GM21576 (cell line): ENCODE results near the gene CYSRT1.

Experiments
- ATAC-seq: cut with Tn5 transposase; IDR thresholded peaks from one replicate; pipeline ENCODE4 v1.9.1; 2021; ENCODE audit warnings: mild to moderate bottlenecking, moderate library complexity; ENCODE audit not compliant: unreplicated experiment

The CYSRT1 gene

GRCh38 chr9:137224830-137225694 is at the start of gene CYSRT1:
Gene CYSRT1 (plus strand): TSS chr9:137225174. CDS start chr9:137225622, 448 bp downstream.
- ATAC-seq = no peak

GRCh38 chr9:137175345-137175961 is 49.5 kb upstream of the CYSRT1 start:
- no peak for ATAC-seq

GRCh38 chr9:137176302-137177182 is 48.4 kb upstream of the CYSRT1 start:
- no peak for ATAC-seq

GRCh38 chr9:137178201-137178938 is 46.6 kb upstream of the CYSRT1 start:
- no peak for ATAC-seq

- ATAC-seq = no peak
These were observed 45.9 kb upstream of the CYSRT1 start for GRCh38 chr9:137178939-137179630.

- ATAC-seq = no peak
These were observed 45.2 kb upstream of the CYSRT1 start for GRCh38 chr9:137179761-137180160.

- ATAC-seq = no peak
These were observed 44.5 kb upstream of the CYSRT1 start for GRCh38 chr9:137180491-137180890.

- ATAC-seq = no peak
These were observed 43.3 kb upstream of the CYSRT1 start for GRCh38 chr9:137181680-137182079.

GRCh38 chr9:137182836-137183235 is 42.1 kb upstream of the CYSRT1 start:
- no peak for ATAC-seq

- no peak for ATAC-seq
These were observed 40.9 kb upstream of the CYSRT1 start for GRCh38 chr9:137183980-137184595.

GRCh38 chr9:137184881-137185660 is 39.9 kb upstream of the CYSRT1 start:
- ATAC-seq = no peak

GRCh38 chr9:137185921-137186320 is 39.1 kb upstream of the CYSRT1 start:
- no peak for ATAC-seq

GRCh38 chr9:137186385-137186784 is 38.6 kb upstream of the CYSRT1 start:
- no peak for ATAC-seq

GRCh38 chr9:137187386-137187785 is 37.6 kb upstream of the CYSRT1 start:
- ATAC-seq = no peak

- ATAC-seq = no peak
These were observed 36.9 kb upstream of the CYSRT1 start for GRCh38 chr9:137188086-137188489.

- ATAC-seq = peak; percentile 74
These were observed 36.3 kb upstream of the CYSRT1 start, which contains the start of the genes ANAPC2 and SSNA1 for GRCh38 chr9:137188490-137189296. Gene ANAPC2 (minus strand): TSS chr9:137188560. CDS start chr9:137188532, 28 bp downstream. Gene SSNA1 (plus strand): TSS chr9:137188676. CDS start chr9:137188727, 51 bp downstream.
